Bronchial epithelial cell (primary cell): ENCODE data around the gene CD244. TPM values are rescaled to one million over a fixed set of nuclear protein-coding genes. Genes with fewer than 3 reads are reported as not detected.

ENCODE experiments used
- DNase-seq: peaks from one replicate; pipeline ENCODE4 v3.0.0-alpha.2; 2010; ENCODE audit warnings: low read depth
- FAIRE-seq: peaks from 2 replicates; lab custom pipeline; 2011; peaks lifted over from hg19 to GRCh38; lab: Jason Lieb, UNC
- H3K27me3 ChIP-seq: 2 replicates; pipeline ENCODE4 v1.5.1; 2011; ENCODE audit warnings: low read length; ENCODE audit not compliant: control insufficient read depth, insufficient read depth
- H3K36me3 ChIP-seq: 2 replicates; pipeline ENCODE4 v1.5.1; 2011; ENCODE audit warnings: low read length; ENCODE audit not compliant: control insufficient read depth, insufficient read depth
- H3K4me3 ChIP-seq: 2 replicates; pipeline ENCODE4 v1.5.1; 2011; ENCODE audit warnings: mild to moderate bottlenecking, low read depth, low read length, control low read depth
- CTCF ChIP-seq: IDR thresholded peaks from 2 replicates; pipeline ENCODE4 v1.5.1; 2011; ENCODE audit warnings: mild to moderate bottlenecking, moderate library complexity, low read length, control low read depth, inconsistent platforms; ENCODE audit not compliant: insufficient read depth, severe bottlenecking
- total RNA-seq: library from RNA; depleted of rRNA; stranded (reverse); fragments of >200 nt; gene quantifications from 2 replicates; pipeline ENCODE4 v1.2.1, GENCODE V29; 2014

The CD244 gene
- total RNA-seq, 1 donor from 2014 or later = under 0.01 TPM

GRCh38 chr1:160799641-160800040, 63.0 kb downstream of the CD244 start:
- Histone ChIP-seq H3K4me3 (no peak overlapping the region), H3K27me3 (no peaks in the 10 kb centered on the region), H3K36me3 (no peaks in the 10 kb centered on the region)
- DNase-seq = no peak
- peak; percentile 82 for FAIRE-seq
- TF ChIP-seq CTCF = no peak

- no peak for DNase-seq
- Histone ChIP-seq H3K36me3 (no peaks in the 10 kb centered on the region), H3K4me3 (no peak overlapping the region), H3K27me3 (no peaks in the 10 kb centered on the region)
- TF ChIP-seq CTCF = no peak
- FAIRE-seq = no peak
Observed at GRCh38 chr1:160798439-160798838, 64.2 kb downstream of the CD244 start.

GRCh38 chr1:160797861-160798273, 64.8 kb downstream of the CD244 start:
- TF ChIP-seq CTCF = no peak
- no peaks in the 10 kb centered on the region for H3K36me3 ChIP-seq
- no peaks in the 10 kb centered on the region for H3K27me3 ChIP-seq
- H3K4me3 ChIP-seq = no peak overlapping the region
- FAIRE-seq = no peak
- peak; percentile 74 for DNase-seq

GRCh38 chr1:160797271-160797709, 65.4 kb downstream of the CD244 start:
- no peak for FAIRE-seq
- no peaks in the 10 kb centered on the region for H3K36me3 ChIP-seq
- no peaks in the 10 kb centered on the region for H3K27me3 ChIP-seq
- H3K4me3 ChIP-seq = no peak overlapping the region
- no peak for TF ChIP-seq CTCF
- no peak for DNase-seq

- no peak for DNase-seq
- Histone ChIP-seq H3K27me3 (no peaks in the 10 kb centered on the region), H3K36me3 (no peaks in the 10 kb centered on the region), H3K4me3 (no peak within 1 kb of the TSS)
- no peak for FAIRE-seq
- no peak for TF ChIP-seq CTCF
Observed at GRCh38 chr1:160795951-160796383, 66.7 kb downstream of the CD244 start, which contains the start of gene LY9. Gene LY9 (plus strand): TSS chr1:160796174. CDS start chr1:160796188, 14 bp downstream.

- H3K27me3 ChIP-seq = no peaks in the 10 kb centered on the region
- no peak for FAIRE-seq
- DNase-seq = no peak
- no peak for TF ChIP-seq CTCF
- no peak overlapping the region for H3K4me3 ChIP-seq
- no peaks in the 10 kb centered on the region for H3K36me3 ChIP-seq
Observed at GRCh38 chr1:160794376-160794775, 68.3 kb downstream of the CD244 start.
